ENCODE results near the gene TMPRSS9.

DNA sequence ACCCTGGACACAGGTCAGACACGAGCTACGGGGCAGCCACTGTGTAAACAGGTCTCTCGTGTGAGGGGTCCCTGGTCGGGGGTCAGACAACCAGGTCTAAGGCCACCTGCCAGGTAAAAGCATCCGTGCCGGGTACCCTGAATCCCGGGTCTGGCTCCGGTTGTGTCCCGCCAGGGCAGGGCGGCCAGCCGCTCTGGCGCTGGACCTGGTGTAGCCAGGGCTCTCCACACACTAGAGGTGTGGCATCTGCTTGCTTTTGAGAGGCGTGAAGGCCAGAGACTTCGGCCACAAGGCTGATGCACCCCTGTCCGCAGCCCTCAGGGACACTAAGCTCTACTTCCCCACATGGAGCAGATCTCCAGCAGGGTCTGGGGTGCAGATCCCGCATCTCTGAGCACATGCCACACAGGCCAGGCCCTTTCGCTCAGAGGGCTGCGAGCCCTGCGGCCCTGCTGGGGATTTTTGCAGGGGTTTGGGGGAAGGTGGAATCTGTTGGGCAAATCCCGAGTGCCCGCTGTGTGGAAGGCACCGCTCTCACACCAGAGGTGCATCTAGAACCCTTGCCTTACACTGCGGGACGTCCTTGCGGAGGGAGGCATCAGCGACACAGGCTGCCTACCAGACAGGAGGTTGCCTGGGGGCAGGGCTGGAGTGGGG lies 81.2 kb downstream of the TMPRSS9 start:
- TF ChIP-seq POLR2A (IDR thresholded peaks at IDR 0.05): no peak
- no peak for TF ChIP-seq CTCF (IDR thresholded peaks at IDR 0.05)
